GM18507 (cell line): ENCODE results near the gene TNFRSF21.
"Not testable (repeated sequence)": the region's sequence is repeated elsewhere in the genome, so short reads cannot be mapped to it uniquely, and the experiment has no call there.

Experiments
- DNase-seq: peaks from one replicate; pipeline ENCODE4 v3.0.0; 2011; ENCODE audit warnings: low read depth; ENCODE audit not compliant: insufficient read length; ENCODE audit errors: extremely low spot score
- FAIRE-seq: peaks from 2 replicates; lab custom pipeline; 2011; peaks lifted over from hg19 to GRCh38; lab: Jason Lieb, UNC

Gene TNFRSF21

DNA sequence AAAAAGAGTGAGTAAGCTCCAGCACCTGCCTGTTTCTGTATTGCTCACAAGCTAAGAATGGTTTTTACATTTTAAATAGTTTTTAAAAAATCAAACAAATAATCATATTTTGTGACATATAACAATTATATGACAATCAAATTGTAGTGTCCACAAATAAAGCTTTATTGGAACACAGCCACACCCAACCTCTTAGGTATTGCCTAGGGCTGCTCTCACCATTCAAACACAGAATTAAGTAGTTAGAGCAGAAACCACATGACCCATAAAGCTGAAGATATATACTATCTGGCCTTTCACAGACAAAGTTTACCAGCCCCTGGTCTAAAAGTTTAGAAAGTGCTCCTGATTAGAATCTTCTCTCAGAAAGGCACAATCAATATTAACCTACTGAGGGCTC, 11.2 kb downstream of the TNFRSF21 start:
- FAIRE-seq, result no peak
- DNase-seq, result no peak

GRCh38 chr6:47294990-47295389, 14.7 kb downstream of the TNFRSF21 start:
- no peak for FAIRE-seq
- DNase-seq, result no peak

- no peak for DNase-seq
- FAIRE-seq, result no peak
Observed at GRCh38 chr6:47292944-47293343, 16.8 kb downstream of the TNFRSF21 start.

DNA sequence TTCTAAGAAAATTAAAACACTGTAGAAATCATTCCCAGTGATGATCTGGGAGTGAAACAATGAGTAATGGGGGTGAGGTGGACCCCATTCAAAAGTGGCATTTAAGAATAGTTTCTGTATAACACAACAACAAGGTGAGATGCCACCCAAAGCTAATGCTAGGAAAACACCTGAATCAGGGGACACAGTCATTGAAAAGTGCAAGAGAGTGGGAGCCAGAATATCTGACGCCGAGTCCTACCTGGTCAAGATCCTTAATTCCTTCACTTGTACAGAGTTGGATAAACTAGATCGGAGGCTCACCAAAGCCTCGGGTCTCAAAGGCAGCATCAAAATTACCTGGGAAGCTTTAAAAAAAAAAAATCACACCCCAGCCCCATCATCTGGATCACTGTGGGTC, 17.7 kb downstream of the TNFRSF21 start:
- no peak for DNase-seq
- no peak for FAIRE-seq

GRCh38 chr6:47290124-47290834, 19.4 kb downstream of the TNFRSF21 start:
- no peak for DNase-seq
- no peak for FAIRE-seq

GRCh38 chr6:47288267-47289090, 21.2 kb downstream of the TNFRSF21 start:
- no peak for DNase-seq
- FAIRE-seq, result no peak

- no peak for DNase-seq
- FAIRE-seq, result no peak
Observed at GRCh38 chr6:47286301-47286700, 23.4 kb downstream of the TNFRSF21 start.

GRCh38 chr6:47283993-47284392, 25.7 kb downstream of the TNFRSF21 start:
- FAIRE-seq (no peak), DNase-seq (no peak)

- DNase-seq (no peak), FAIRE-seq (peak; percentile 24)
Observed at GRCh38 chr6:47278545-47278944, 31.2 kb downstream of the TNFRSF21 start.

DNA sequence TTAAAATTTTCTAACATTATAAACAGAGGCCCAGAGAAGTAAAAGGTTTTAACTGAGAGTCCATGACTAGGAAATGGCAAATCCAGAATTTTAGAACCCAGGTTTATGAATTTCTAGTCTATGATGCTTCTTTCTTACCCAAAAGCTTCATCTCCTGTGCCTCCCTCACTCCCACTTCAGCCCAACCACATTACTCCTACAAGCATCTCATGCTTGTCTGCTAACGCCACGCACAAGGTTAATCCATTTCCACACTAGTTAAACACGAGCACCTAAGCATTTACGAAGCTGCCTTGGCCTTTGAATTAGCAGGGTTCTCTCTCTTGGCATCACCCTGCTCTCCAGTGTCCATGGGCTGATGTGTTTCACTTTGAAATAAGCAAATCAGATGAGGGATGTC, 32.0 kb downstream of the TNFRSF21 start:
- FAIRE-seq, result no peak
- DNase-seq, result no peak

DNA sequence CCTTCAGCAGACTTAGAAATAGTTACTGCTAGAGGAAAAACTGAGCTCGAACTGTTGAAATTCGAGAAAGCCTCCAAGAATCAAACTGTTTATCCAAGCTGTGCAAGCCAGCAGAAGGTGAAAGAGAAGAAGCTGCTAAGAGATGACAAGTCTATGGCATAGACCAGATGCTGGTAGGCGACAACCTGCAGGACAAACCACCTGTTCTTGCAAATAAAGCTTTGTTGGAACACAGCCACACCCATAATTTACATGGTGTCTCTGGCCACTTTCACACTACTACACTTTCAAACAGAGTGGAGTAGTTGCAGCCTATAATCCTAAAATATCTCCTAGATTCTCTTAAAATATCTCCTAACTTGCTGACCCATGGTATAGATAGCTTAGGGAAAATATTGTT, 33.3 kb downstream of the TNFRSF21 start:
- DNase-seq (no peak), FAIRE-seq (no peak)

- FAIRE-seq, result no peak
Observed at GRCh38 chr6:47275640-47276039, 34.1 kb downstream of the TNFRSF21 start.

GRCh38 chr6:47275132-47275531, 34.6 kb downstream of the TNFRSF21 start:
- DNase-seq, result not testable (repeated sequence)

More at GRCh38 chr6:47275640-47276039, 34.1 kb downstream of the TNFRSF21 start:
- DNase-seq, result no peak

DNA sequence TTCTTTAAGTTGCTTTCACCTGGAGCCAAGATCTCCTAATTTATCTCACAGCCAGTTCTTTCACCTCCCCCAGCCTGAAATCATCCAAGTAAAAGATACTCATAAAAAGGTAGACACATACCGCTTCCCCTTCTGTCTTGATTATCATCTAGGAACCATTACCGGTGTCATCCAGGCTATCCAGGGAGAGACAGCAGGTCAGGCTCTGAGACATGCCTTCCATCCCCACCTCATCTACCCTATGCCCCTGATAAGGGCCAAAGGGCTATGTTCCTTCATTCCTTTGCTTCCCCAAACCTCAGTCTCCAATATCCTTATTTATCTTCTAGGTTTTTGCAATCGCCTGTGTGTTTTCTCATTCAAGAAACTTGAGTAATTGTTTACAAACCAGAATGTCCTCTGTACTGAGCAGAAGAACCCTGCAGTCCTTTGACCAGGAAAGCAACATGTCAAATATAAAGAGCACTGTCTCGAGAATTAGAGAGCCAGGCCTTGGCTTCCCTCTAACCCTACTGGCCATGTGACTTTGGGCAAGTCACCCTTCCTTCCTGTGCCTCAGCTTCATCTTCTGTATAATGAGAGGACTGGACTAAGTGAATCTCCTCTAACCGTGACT, 41.0 kb downstream of the TNFRSF21 start:
- FAIRE-seq (no peak), DNase-seq (no peak)

More at GRCh38 chr6:47275132-47275531, 34.6 kb downstream of the TNFRSF21 start:
- FAIRE-seq, result not testable (repeated sequence)

GRCh38 chr6:47267301-47267700, 42.4 kb downstream of the TNFRSF21 start:
- FAIRE-seq, result no peak
- no peak for DNase-seq

DNA sequence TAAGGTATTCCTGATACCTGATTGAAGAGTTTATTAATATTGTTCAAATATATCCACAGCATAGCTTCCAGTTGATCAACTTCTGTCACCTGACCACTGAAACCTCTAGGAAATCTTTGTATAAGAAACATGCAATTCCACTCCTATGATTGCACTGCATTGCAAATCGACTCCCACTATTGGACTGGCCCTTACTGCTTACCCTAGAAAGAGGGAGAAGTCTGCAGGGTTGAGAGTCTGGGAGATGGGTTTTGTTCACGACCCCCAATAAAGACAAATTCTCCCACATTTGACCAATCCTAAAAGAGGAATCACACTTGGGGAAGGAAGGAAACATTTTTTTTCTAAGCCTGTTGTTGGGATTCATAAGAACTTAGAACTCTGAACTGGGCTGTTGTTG, 43.7 kb downstream of the TNFRSF21 start:
- no peak for FAIRE-seq

DNA sequence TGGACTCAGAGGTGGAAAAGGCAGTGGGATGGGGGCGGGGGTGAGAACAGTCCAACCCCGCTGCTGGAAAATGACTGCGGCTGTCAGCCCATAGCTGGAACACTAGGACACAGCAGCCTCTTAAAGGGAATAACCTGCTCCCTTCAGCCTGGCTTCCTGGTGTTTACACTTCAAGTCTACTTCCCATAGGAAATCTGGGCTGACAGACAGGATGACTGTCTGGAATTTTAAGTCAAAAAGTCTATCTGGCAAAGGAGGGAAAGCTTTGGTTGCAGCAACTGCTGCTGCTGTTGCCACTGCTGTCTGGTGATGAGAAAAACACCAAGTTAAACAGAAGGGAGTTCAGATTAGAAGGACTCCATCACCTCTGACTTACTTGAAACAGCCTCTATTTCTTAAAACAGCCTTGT, 44.9 kb downstream of the TNFRSF21 start:
- DNase-seq, result no peak

More for the DNA sequence above, 43.7 kb downstream of the TNFRSF21 start:
- no peak for DNase-seq

GRCh38 chr6:47263268-47263667, 46.4 kb downstream of the TNFRSF21 start:
- DNase-seq (no peak), FAIRE-seq (no peak)

More for the DNA sequence above, 44.9 kb downstream of the TNFRSF21 start:
- FAIRE-seq, result no peak

DNA sequence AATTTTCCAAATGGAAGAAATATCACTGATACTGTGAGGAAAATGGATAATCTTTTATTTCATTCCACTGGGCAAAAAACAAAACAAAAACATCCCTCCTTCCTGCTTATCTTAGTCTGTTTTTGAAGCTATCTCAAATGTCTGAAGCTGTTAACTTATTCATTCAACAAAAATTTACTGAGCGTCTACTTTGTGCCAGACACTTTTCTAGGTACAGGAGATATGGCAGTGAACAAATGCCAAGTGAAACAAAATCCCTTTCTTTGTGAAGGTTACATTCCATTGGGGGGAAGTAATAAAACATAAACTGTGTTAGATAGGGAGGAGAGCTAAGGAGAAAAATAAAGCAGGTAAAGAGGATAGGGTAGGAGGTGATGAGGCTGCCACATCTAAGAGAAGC, 47.5 kb downstream of the TNFRSF21 start:
- DNase-seq (no peak), FAIRE-seq (no peak)

- DNase-seq, result no peak
- no peak for FAIRE-seq
Observed at GRCh38 chr6:47261191-47261590, 48.5 kb downstream of the TNFRSF21 start.
